ENCODE measurements around the gene CSRP2.

DNA sequence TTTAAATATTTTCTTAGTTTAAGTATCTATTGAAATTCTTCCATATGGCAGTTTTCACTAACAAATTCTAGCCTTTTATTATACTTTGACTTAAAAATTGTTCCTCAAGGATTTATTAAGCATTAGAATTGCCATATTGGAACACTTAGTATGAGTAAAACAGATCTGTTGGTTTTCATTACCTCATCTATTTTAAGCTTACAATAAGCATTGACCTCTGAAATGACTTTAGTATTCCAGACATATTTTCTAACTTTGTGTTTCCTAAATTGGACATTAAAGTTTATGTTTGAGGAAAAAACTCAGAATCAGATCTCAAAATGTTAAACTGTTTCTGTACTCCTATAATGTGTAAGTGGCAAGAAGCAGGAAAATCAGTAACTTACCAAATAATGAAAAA, 48.4 kb downstream of the CSRP2 start:
- TF ChIP-seq RAD21 (IDR thresholded peaks at IDR 0.05; ENCODE audit: low read depth) (no peak), FOXM1 (IDR thresholded peaks at IDR 0.05; ENCODE audit: borderline replicate concordance, low read depth) (no peak)

All from Ishikawa (cell line).